ENCODE results near the gene HACD3.
A peak's percentile ranks its signal among the peaks of the same experiment; 100 is the strongest.

Gene HACD3

GRCh38 chr15:65556622-65557021, 26.4 kb downstream of the HACD3 start:
- Histone ChIP-seq H3K9ac (no peak overlapping the region), H3K4me1 (no peaks in the 10 kb centered on the region; a peak in 1 of 20 replicates), H3K27ac (no peak overlapping the region), H3K4me2 (no peak overlapping the region), H3K36me3 (peaks cover 87 to 97% (median 95%) of the 10 kb centered on the region in 11 experiments), H3K9me3 (replicated peaks in 1 of 11) (no peaks in the 10 kb centered on the region), H3K27me3 (no peaks in the 10 kb centered on the region), H4K20me1 (peaks cover 0 to 77% (median 29%) of the 10 kb centered on the region in 11 experiments; a peak in 15 of 22 replicates), H3K4me3 (no peak overlapping the region)
- TF ChIP-seq Cebpa-rat (IDR thresholded peaks at IDR 0.05) = no peak

- Histone ChIP-seq H3K4me2 (no peak overlapping the region), H3K9ac (no peak overlapping the region), H3K4me3 (no peak overlapping the region), H4K20me1 (peaks cover 0 to 74% (median 18%) of the 10 kb centered on the region in 11 experiments; a peak in 13 of 22 replicates), H3K27ac (no peak overlapping the region), H3K9me3 (replicated peaks in 1 of 11) (peaks cover 0 to 14% (median 3%) of the 10 kb centered on the region in 11 experiments; a peak in 12 of 22 replicates), H3K27me3 (no peaks in the 10 kb centered on the region), H3K36me3 (peaks cover 96 to 100% (median 99%) of the 10 kb centered on the region in 11 experiments), H3K4me1 (no peaks in the 10 kb centered on the region; a peak in 1 of 20 replicates)
- TF ChIP-seq Cebpa-rat (IDR thresholded peaks at IDR 0.05) = no peak
Measured at GRCh38 chr15:65558336-65558735, 28.1 kb downstream of the HACD3 start.

DNA sequence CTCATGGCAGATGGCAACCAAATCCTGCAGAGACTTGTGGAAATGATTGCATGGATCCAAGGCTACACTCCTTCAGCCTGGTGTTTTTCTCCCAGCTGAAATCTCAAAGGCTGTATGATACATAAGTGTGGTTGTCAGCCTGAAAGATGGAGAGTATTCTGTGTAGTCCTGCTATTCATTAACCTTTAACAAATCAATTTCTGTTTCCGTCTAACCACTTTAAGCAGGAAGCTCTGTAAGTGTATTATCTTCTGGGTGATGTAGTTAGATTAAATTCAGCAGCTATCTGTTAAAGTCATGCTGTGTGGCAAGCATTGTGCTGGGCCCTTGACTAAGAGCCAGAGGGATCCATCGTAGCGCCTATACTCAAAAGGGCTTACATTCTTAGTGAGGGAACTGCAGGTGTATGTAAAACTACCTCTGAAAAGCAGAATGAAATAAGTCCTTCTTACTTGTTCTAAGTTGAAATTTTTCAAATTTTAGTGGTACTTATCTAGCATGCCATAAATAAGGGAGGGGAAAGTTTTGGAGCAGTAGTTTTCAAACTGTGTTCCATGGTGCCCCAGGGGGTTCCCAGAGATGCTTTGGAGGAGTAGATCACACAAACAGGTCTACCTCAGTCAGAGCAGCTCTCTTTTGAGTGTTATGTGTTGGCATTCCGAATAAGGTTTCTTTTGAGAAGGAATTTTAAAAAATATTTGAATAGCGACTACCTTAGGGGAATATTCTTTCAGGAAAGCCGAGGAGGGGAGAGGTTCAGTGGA, 28.9 kb downstream of the HACD3 start:
- Histone ChIP-seq H3K4me3 (no peak overlapping the region), H3K36me3 (peaks cover 96 to 100% (median 99%) of the 10 kb centered on the region in 11 experiments), H4K20me1 (peaks cover 0 to 66% (median 11%) of the 10 kb centered on the region in 11 experiments; a peak in 11 of 22 replicates), H3K4me2 (no peak overlapping the region), H3K9me3 (replicated peaks in 1 of 11) (peaks cover 3 to 22% (median 11%) of the 10 kb centered on the region in 11 experiments; a peak in 20 of 22 replicates), H3K4me1 (no peaks in the 10 kb centered on the region; a peak in 1 of 20 replicates), H3K27me3 (no peaks in the 10 kb centered on the region), H3K9ac (no peak overlapping the region), H3K27ac (no peak overlapping the region)
- no peak for TF ChIP-seq Cebpa-rat (IDR thresholded peaks at IDR 0.05)

DNA sequence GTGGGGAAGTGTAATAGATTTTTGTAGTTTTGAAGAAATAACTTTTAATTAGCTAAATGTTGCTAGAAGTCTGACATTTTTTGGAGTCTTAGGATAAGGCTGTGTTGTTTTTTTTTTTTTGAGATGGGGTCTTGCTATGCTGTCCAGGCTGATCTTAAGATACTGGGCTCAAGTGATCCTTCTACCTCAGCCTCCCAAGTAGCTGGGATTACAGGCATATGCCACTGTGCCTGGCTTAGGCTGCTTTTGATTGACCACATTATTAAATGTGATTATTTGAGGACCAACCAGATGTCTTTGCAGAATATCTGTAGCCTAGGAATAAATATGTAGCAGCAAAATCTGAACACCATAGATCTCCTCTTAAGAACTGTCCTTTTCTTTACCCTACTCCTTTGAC, 29.7 kb downstream of the HACD3 start:
- no peak overlapping the region for H3K9ac ChIP-seq
- no peak overlapping the region for H3K27ac ChIP-seq
- H3K4me1 ChIP-seq = no peaks in the 10 kb centered on the region; a peak in 1 of 20 replicates
- H3K36me3 ChIP-seq = peaks cover 96 to 100% (median 100%) of the 10 kb centered on the region in 11 experiments
- peaks cover 10 to 30% (median 19%) of the 10 kb centered on the region in 11 experiments for H3K9me3 ChIP-seq (replicated peaks in 1 of 11)
- no peak for TF ChIP-seq Cebpa-rat (IDR thresholded peaks at IDR 0.05)
- no peak overlapping the region for H3K4me3 ChIP-seq
- peaks cover 0 to 59% (median 11%) of the 10 kb centered on the region in 11 experiments; a peak in 11 of 22 replicates for H4K20me1 ChIP-seq
- no peaks in the 10 kb centered on the region for H3K27me3 ChIP-seq
- no peak overlapping the region for H3K4me2 ChIP-seq

- H3K4me1 ChIP-seq = no peaks in the 10 kb centered on the region; a peak in 1 of 20 replicates
- no peak overlapping the region for H3K27ac ChIP-seq
- H3K27me3 ChIP-seq = no peaks in the 10 kb centered on the region
- no peak overlapping the region for H3K4me2 ChIP-seq
- H3K9ac ChIP-seq = no peak overlapping the region
- H3K36me3 ChIP-seq = peaks cover 96 to 100% (median 100%) of the 10 kb centered on the region in 11 experiments
- peaks cover 0 to 40% (median 0%) of the 10 kb centered on the region in 11 experiments; a peak in 3 of 22 replicates for H4K20me1 ChIP-seq
- TF ChIP-seq Cebpa-rat (IDR thresholded peaks at IDR 0.05) = no peak
- H3K9me3 ChIP-seq (replicated peaks in 1 of 11) = peaks cover 26 to 50% (median 39%) of the 10 kb centered on the region in 11 experiments
- no peak overlapping the region for H3K4me3 ChIP-seq
Measured at GRCh38 chr15:65561934-65562333, 31.7 kb downstream of the HACD3 start.

DNA sequence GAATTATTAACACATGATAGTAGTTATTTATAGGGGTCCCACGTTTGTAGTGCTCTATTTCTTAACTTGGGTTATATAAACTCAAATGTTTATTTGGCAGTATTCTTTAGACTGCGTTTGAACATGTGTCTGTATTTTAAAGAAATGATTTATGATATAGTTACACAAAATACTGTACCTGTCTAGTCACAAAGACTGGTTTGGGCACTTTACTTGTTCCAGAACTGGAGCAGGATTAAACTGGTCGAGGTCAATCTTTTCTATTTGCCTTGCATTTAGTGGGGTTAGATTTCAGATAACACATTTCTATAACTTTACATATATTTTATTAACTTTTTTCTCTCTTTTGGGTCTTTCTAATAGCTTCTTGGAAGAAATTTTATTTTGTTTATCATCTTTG, 39.5 kb downstream of the HACD3 start:
- H3K36me3 ChIP-seq = peaks cover 79 to 97% (median 87%) of the 10 kb centered on the region in 11 experiments
- H3K4me3 ChIP-seq = no peak overlapping the region
- no peak for TF ChIP-seq Cebpa-rat (IDR thresholded peaks at IDR 0.05)
- peaks cover 10 to 31% (median 19%) of the 10 kb centered on the region in 10 experiments; a peak in 19 of 20 replicates for H3K4me1 ChIP-seq
- H3K27ac ChIP-seq = no peak overlapping the region
- no peaks in the 10 kb centered on the region for H4K20me1 ChIP-seq
- H3K4me2 ChIP-seq = no peak overlapping the region
- peaks cover 18 to 28% (median 25%) of the 10 kb centered on the region in 11 experiments for H3K9me3 ChIP-seq (replicated peaks in 1 of 11)
- H3K9ac ChIP-seq = no peak overlapping the region
- no peaks in the 10 kb centered on the region for H3K27me3 ChIP-seq

- Histone ChIP-seq H3K9ac (peak overlapping the region in 1 of 11 experiments; percentile 45; a peak in 1 of 22 replicates), H3K27me3 (no peaks in the 10 kb centered on the region), H4K20me1 (0 out of 22 replicates have a peak, but pooled peaks cover 0 to 4% (median 0%) of the 10 kb centered on the region in 11 experiments), H3K4me1 (peaks cover 12 to 37% (median 24%) of the 10 kb centered on the region in 10 experiments), H3K9me3 (replicated peaks in 1 of 11) (peaks cover 0 to 5% (median 2%) of the 10 kb centered on the region in 11 experiments; a peak in 17 of 22 replicates), H3K36me3 (peaks cover 67 to 97% (median 85%) of the 10 kb centered on the region in 11 experiments), H3K4me3 (no peak overlapping the region), H3K27ac (no peak overlapping the region), H3K4me2 (peak overlapping the region in 2 of 11 experiments; percentile 25 to 30; a peak in 3 of 22 replicates)
- no peak for TF ChIP-seq Cebpa-rat (IDR thresholded peaks at IDR 0.05)
Measured at GRCh38 chr15:65571971-65572370, 41.7 kb downstream of the HACD3 start.

GRCh38 chr15:65576664-65577063, 46.4 kb downstream of the HACD3 start:
- Histone ChIP-seq H4K20me1 (peaks cover 0 to 9% (median 0%) of the 10 kb centered on the region in 11 experiments; a peak in 1 of 22 replicates), H3K9me3 (replicated peaks in 1 of 11) (no peaks in the 10 kb centered on the region), H3K4me3 (no peak overlapping the region), H3K27me3 (no peaks in the 10 kb centered on the region), H3K9ac (no peak overlapping the region), H3K27ac (no peak overlapping the region), H3K4me1 (peaks cover 34 to 61% (median 48%) of the 10 kb centered on the region in 10 experiments), H3K4me2 (peak overlapping the region in 4 of 11 experiments; percentile 42 to 61 (median 50); a peak in 7 of 22 replicates), H3K36me3 (peaks cover 53 to 97% (median 84%) of the 10 kb centered on the region in 11 experiments)
- no peak for TF ChIP-seq Cebpa-rat (IDR thresholded peaks at IDR 0.05)
